RWPE1 (cell line): Measurements from ENCODE around the gene MYRFL.

Experiments
- CTCF ChIA-PET: fragments of 350-600 bp; sonication (Branson Sonifier 250); formaldehyde crosslinking; extraction: SDS; loops from one replicate; lab custom pipeline; 2021; lab: Yijun Ruan, JAX
- POLR2A ChIA-PET: fragments of 400-600 bp; formaldehyde crosslinking; extraction: SDS; loops from one replicate; lab custom pipeline; 2020; ENCODE audit warnings: antibody characterized with exemption; ENCODE audit not compliant: low non-redundant PET; lab: Yijun Ruan, JAX
- DNase-seq: peaks from one replicate; pipeline ENCODE4 v3.0.0; 2012; ENCODE audit warnings: low spot score
- H3K27ac ChIP-seq: fragments of 450-650 bp; 2 replicates; pipeline ENCODE4 v1.5.1; 2017
- TF ChIP-seq, protein P1 (sequence below): fragments of 450-650 bp; conservative IDR thresholded peaks from 2 replicates; pipeline ENCODE4 v1.5.1; 2017; ENCODE audit warnings: low read depth, mild to moderate bottlenecking

Gene MYRFL

DNA sequence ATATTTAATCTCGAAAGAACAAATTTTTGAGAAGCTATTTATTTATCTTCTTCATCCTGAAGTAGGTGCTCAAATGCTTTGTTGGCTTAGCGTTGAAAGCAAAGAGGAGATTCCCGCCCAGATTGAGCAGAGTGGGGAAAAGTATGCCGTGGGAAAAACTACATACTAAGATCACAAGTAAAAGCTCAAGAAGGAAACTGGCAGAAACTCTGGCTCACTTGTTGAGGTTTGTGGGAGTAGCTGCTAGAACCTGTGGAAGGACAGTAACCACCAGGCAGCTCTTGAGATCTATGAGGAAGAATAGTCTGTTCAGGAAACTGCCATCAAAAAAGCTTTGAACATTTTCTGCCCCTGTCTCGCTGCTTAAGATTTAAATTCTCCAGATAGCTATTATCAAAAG is 3.9 kb downstream of the MYRFL start:
- ChIA-PET POLR2A (no interaction called here), CTCF (interaction anchor here (0.5 to 0.6 kb wide), 2 partner anchors 71 to 529 kb away, joined by 3 read pairs; no protein-coding TSS in a partner anchor)
- no peak overlapping the region for H3K27ac ChIP-seq
- TF ChIP-seq, protein P1, sequence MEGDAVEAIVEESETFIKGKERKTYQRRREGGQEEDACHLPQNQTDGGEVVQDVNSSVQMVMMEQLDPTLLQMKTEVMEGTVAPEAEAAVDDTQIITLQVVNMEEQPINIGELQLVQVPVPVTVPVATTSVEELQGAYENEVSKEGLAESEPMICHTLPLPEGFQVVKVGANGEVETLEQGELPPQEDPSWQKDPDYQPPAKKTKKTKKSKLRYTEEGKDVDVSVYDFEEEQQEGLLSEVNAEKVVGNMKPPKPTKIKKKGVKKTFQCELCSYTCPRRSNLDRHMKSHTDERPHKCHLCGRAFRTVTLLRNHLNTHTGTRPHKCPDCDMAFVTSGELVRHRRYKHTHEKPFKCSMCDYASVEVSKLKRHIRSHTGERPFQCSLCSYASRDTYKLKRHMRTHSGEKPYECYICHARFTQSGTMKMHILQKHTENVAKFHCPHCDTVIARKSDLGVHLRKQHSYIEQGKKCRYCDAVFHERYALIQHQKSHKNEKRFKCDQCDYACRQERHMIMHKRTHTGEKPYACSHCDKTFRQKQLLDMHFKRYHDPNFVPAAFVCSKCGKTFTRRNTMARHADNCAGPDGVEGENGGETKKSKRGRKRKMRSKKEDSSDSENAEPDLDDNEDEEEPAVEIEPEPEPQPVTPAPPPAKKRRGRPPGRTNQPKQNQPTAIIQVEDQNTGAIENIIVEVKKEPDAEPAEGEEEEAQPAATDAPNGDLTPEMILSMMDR = no peak
- no peak for DNase-seq

DNA sequence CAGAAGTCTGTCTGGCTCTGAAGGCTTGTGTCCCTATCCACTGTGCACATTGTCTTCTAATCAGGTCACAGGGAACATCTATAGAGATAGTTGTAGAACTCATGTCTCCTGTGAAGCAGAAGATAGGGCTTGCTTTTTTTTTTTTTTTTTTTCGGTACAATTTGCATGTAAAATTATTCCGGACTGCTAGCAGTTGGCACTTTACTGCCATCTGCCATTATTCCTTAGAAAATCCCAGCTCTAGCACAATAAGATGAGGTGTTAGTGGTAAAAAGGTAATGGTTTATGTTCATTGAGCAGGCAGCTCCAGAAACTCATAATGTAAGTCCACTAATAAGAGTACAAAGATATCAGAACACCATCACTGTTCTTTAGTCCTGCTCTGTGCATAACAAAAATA is 8.7 kb downstream of the MYRFL start:
- no peak for DNase-seq
- CTCF ChIA-PET = interaction anchor here (0.6 kb wide), 1 partner anchor 241 kb away, joined by 5 read pairs; no protein-coding TSS in a partner anchor
- no peak overlapping the region for H3K27ac ChIP-seq
- POLR2A ChIA-PET = no interaction called here
- TF ChIP-seq, protein P1 = no peak

DNA sequence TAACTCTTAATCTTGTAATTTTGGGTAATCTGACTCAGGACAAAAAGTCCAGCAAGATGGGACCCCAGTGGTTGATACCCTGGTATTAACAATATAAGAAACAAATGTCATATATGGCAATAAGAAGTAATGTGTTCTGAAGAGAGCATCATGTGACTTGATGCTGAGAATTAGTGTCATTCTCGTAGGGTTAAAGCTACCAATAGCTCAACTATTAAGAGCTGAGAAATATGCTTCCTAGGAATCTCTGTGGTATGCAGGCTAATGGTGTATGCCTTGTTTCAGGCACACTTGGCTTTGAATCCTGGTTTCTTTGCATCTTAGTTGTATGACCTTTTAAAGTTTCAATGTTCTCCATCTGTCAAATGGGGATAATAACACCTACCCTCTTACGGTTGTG is 9.1 kb downstream of the MYRFL start:
- TF ChIP-seq, protein P1 = no peak
- no peak overlapping the region for H3K27ac ChIP-seq
- ChIA-PET POLR2A (no interaction called here), CTCF (interaction anchor here (0.6 to 1.2 kb wide), 3 partner anchors 18 to 780 kb away, joined by 3 to 5 read pairs (median 3); no protein-coding TSS in a partner anchor)
- DNase-seq = no peak

DNA sequence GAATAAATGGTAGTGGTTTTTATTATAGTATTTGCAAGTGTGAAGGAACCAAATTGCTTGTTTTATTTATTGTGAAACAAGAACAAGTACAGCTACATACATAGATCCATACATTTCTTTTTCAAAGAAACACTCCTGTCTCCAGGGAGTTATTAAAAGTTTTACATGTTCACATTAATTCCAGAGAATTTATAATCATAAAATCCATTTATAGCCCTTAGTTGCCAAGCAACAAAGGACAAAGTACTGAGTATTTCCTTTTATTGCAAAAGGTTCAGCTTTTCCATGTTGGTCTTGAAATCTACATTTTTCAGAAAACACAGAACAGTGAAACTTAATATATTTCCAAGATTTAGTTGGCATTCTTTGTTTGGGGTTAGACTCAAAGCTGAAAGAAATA is 9.5 kb downstream of the MYRFL start:
- ChIA-PET CTCF (interaction anchor here (0.6 to 1.2 kb wide), 2 partner anchors 17 to 780 kb away, joined by 3 read pairs; no protein-coding TSS in a partner anchor), POLR2A (no interaction called here)
- DNase-seq = no peak
- TF ChIP-seq, protein P1 = no peak
- no peak overlapping the region for H3K27ac ChIP-seq

DNA sequence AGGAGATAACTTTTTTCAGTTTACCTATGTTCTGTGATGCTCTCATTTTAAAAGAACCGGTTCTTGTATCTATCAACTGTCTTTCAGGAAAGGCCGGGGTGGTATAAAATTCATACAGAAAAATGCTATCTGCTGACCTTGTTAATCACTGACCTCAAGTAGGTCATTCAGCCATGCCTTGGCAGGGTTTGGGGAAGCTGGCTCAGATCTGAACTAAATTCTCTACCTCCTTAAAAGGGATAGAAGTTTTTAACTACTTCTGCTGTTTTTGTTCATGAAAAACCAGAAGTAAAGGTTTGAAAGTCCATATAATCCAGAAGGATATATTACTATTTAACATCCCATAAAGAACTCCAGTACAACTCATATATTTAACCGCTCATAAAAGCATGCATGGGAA is 10.1 kb downstream of the MYRFL start:
- no peak for DNase-seq
- no peak overlapping the region for H3K27ac ChIP-seq
- TF ChIP-seq, protein P1 = no peak
- ChIA-PET POLR2A (no interaction called here), CTCF (interaction anchor here (0.6 to 1.2 kb wide), 2 partner anchors 17 to 555 kb away, joined by 3 read pairs; no protein-coding TSS in a partner anchor)

DNA sequence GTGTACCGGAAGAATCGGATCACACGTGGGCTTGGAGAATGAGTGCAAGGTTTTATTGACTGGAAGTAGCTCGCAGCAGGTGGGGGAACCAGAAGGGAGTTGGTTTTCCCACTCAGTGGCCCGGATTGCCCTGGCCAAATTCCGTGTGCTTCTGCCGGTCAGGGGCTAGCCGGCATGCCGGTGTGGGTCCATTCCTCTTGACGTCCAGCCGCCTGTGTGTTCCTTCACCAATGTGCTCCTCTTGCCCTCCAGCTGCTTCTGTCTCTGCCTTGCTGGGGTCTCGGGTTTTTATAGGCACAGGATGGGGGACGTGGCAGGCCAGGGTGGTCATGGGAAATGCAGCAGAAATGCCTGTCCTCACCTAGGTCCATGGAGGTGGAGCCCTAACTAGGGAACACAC is 11.0 kb downstream of the MYRFL start:
- ChIA-PET CTCF (no interaction called here), POLR2A (no interaction called here)
- TF ChIP-seq, protein P1 = no peak
- DNase-seq = no peak
- no peak overlapping the region for H3K27ac ChIP-seq

DNA sequence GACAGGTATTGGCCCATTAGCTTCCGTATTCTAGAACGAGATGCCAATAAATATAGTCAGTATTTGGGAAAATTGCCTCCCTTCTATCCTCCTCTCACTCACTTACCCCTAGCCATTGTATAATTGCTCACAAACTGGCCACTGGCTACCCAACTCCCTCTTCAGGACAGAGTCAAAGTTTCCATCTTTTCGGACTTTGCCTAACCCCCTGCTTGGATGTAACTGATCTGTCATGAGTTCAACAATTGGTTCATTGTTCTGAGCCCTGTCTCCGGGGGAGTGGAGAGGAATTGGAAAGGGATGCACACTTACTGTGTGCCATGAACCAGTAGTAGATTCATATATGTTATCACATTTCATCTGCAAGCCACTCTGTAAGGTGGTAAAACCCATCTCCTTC is 12.2 kb downstream of the MYRFL start:
- TF ChIP-seq, protein P1 = no peak
- ChIA-PET CTCF (no interaction called here), POLR2A (no interaction called here)
- no peak overlapping the region for H3K27ac ChIP-seq
- no peak for DNase-seq
